GM19372 (cell line): ENCODE measurements around the gene LINGO1.

Experiments used
- ATAC-seq: cut with Tn5 transposase; IDR thresholded peaks from one replicate; pipeline ENCODE4 v1.9.1; 2021; ENCODE audit warnings: mild to moderate bottlenecking, low read depth, moderate library complexity; ENCODE audit not compliant: unreplicated experiment

LINGO1 gene

DNA sequence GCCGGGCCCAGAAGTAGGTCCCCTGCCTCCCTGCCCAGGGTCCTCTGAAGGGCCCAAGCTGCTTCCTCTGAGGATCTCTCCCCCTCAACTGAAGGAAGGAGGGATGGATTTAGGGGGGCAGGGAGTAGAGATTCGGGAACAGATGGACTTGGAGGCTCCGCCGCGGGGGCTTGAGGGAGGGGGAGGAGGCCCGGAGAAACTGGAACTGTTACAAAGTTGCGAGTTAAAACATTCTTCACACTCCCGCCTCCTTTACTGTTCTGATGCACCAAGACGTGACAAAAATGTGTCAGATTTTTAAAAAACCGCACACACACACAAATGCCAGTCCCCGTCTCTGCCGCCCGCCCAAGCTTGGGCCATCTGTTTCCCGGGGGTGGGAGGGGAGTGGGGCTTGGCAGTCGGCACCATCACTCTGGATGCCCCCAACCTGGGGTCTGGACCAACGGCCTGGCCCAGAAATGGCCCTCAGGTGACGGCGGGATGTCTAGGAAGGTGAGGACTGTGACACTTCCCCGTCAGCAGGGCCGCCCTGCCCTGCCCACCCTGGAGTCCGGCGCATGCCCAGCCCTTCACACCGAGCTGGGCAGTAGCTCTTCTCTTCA is 25.0 kb upstream of the LINGO1 start:
- ATAC-seq, result no peak

DNA sequence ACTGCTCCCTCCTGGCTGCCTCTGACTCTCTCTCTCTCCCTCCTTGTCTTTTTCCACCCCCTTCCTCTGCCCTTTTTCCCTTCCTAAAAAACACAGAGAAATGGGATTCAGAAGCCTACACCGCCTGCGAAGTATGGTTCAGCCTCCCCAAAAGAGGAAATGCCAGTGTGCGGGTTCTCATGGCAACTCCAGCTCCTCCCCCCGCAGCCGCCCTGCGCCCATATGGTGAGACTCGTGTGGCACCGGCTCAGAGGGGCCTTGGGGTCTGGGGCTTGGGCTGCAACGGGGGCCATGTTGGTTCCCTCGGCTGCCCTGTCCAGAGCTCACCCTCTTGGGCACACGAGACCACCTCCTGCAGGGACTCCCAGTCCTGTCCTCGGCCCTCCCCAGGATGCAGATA is 23.6 kb upstream of the LINGO1 start:
- ATAC-seq, result no peak

DNA sequence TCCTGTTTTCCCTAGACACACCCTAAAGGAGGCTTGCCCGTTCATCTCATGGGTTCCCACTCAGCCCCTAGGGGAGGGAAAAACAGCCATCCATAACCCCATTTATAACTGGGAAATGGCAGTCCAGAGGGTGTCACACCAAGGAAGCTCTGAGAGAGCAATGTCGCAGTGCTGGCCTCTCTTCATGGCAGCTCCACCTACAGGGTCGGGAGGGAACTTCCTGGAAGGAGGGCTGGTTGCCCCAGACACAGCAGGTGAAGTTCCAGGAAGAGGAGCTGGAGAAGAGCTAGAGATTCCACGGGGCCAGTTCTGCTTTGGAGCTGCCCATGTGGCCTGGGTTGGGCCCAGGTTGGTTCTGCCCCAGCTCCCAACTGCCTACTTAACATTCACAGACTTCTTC is 22.3 kb upstream of the LINGO1 start:
- no peak for ATAC-seq

DNA sequence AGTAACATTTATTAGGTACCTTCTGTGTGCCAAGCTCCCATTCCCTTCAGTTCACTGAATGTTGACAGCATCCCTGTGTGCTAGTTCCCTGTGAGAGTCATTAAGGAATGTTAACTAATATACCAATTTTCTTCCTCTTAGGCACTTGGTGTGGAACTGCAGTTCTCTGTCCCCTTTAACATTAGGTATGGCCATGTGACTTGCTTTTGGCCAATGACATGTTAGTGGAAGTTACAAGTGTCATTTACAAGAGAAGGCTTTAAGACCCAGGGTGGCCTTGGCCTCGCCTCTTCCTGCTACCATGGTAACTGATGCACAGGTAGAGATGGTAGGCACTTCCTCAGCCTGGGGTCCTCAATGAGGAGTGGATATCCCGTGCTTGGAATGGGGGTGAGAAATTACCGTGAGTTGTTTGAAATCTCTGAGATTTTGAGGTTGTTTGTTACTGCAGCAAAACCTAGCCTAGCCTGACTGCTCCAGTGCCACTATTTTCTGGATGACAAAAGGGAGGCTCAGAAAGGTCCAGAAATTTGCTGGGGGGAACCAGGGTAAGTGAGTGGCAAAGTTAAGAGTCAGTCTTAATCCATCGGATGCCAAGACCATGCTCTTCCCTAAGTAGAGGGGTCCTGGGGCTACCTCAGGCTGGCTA is 21.2 kb upstream of the LINGO1 start:
- ATAC-seq, result no peak

DNA sequence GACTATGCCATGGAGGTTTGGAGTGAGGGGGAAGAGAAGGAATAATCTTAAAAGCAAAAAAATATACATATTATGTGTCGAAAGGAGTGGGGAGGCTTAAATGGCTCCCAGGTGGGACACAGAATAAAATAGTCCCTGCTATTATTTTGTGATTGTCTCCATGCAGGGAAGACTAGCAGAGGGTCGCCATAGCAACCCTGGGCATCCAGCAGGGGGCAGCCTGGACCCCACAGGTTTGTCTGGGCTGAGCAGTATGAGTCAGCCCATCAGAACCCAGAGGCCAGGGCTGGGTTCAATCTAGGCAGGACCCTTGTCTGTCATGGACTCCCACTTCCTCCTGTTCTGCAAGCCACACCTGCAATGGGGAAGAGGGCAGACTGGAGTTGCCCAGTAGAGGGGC is 17.6 kb upstream of the LINGO1 start:
- no peak for ATAC-seq

DNA sequence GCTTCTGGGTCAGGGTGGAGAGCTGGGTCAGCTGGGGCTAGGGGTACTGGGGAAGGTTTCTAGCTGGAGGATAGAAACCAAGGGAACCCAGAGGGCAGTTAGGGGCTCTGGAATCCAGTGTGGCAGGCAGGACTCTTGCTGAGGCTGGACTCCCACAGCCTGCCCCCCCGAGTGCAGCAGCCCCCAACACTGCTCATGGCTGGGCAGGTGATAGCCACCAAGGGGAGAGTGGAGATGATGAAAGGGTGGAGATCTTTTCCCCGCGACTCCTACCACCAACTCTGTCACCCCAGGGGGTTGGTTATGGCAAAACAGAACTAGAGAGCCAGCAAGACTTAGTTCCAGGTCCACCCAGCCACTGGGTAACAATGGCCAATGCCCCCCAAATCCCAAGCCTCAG is 16.9 kb upstream of the LINGO1 start:
- ATAC-seq, result no peak

DNA sequence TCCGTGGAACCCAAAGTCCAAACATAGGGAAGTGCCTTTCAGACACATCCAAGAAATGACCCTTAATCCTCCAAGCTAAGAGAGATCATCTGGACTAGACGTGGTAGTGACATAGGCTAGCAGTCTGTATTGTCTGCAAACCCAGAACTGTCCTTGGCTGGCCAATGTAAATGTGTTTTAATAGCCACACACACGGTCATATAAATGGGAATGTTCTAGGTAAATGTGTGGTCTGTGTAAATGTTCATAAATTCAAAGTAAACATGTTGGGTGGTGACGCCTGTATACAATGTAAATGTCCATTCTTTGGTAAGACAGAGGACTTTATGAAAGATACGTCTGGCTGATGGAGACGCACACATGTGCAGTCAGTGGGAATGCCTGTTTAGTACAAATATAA is 16.3 kb upstream of the LINGO1 start:
- ATAC-seq, result no peak

DNA sequence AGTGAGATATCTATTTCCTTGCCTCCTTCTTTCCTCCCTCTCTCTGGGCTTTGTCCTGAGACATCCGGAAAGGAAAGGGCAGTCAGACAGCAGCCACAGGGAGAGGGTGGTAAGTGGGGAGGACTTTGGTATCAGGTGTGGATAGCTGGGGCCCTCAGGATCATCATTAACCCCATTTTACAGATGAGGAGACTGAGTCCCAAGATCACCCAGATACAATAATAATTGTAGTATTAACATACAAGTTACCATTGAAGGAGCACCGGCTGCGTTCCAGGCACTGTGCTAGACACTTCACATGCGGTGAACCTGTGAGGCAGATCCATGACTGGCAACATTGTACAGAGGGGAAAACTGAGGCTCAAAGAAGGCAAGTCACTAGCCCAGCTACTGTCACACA is 15.2 kb upstream of the LINGO1 start:
- no peak for ATAC-seq

DNA sequence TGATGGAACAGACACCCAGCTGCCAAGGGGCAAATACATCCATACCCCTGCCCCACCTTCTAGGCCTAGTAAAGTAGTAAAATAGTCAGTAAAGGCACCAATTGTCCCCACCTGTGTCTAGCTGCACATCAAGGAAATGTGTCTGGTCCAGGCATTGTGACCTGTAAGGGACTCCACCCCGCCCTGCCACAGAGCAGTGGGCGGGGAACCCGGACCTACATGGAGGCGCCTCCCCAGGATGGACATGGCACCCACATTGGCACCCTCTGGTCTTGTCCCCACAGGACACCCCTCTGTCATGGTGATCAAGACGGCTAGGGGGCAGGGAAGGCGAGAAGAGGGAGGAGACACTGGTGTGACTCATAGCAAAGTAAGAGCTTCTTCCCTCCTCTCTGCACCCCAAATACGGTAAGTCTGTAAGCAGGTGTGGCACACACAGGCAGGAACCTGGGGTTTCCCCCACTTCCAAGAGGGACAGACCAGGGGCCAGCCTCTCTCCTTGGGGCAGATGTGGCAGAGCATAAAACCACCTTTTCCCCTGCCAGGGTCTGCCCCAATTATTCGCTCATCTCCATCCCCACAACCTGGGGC is 13.5 kb upstream of the LINGO1 start:
- no peak for ATAC-seq

DNA sequence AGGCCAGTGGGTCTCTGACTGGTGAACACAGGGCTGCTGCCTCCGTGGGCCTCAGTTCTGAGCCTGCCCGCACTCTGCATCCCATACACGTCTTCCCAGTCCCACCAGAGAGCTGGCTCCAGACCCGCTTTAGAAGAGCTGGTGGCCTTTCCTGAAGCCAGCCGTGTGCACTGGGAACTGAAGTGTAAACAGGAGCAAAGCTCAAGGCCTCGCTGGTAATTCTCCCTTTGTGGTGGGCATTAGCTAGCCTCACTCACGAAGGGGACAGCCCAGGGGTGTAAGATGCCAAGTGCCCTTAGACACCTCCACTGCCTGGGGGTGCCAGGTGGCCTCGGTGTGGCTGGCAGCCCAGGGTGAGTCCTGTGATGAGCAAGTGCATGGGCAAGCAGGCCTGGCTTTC is 12.9 kb upstream of the LINGO1 start:
- no peak for ATAC-seq

DNA sequence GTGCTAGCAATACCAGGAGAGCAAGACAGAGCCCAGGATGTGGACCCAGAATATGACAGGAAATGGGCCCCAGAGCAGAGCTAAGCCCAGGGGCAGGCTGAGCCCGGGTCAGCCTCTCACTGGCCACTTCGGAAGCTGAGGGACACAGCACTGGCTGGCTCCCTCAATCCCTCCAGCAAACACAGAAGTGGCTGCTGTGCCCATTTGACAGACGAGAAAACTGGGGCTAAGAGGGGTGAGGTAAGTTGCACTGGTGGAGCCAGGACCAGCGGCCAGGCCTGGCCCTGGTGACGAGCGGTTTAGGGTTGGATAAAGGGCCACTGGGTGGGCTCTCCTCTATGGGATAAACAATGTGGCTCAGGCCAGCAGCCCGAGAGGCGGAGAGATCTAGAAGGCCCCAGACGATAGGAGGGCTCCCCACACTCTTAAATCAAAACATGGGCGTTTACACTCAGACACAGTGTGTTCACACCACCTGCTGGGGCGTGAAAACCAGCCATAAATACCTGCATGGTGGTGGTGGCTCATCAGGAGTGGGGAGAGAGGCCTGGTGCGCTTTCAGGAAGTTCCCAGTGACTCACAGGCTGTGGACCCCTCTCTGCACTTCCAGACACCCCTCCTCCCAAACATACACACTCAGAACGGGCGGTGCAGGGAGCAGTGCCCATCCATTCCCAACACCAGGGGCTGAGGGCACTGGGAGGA is 12.0 kb upstream of the LINGO1 start:
- no peak for ATAC-seq

DNA sequence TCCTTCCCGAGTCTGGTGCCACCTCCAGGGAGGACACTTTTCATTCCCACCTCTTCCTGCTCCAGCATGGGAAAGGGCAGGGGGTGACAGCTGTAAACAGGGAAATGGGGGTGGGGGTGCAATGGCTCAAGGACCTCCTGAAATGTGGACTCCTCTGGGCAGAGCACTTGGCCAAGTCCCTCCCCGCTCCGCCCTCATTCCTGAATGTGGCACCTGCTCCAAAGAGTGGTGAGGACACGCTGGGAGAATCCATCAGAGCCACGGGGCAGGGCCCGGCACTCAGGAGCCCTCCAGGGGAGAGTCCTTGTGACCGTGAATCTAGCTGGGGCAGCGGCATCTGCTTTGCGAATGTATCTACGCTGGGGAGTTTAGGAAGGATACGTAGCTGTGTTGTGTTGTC is 11.1 kb upstream of the LINGO1 start:
- ATAC-seq, result no peak

DNA sequence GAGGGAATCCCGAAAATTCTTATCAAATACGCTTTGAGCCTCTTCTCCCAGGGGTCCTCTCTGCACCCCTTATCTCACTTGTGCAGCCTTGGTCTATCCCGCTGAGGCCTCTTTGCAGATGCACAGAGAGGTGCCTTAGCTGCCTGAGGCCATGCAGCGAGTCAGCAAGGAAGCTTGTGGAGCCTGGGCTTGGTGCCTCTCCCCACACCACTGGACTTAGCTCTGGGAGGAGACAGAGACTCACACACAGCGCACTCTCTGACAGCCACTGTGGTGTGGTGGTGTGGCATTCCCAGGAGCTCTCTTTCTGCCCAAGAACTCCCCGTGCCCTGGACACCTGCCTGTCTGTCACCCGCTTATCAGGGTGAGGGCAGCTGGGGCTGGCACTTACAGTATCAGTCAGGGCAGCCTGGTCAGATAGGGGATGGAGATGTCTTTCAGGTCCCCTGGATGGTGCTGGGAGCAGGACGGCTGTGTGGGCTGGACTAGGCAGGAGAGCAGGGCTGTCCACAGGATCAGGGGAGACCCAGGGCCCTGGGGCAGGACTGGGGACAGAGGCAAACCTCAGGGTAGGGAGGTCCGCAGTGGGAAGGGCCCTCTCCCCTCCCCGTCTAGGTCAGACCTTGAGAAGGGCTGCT is 10.2 kb upstream of the LINGO1 start:
- ATAC-seq, result no peak

DNA sequence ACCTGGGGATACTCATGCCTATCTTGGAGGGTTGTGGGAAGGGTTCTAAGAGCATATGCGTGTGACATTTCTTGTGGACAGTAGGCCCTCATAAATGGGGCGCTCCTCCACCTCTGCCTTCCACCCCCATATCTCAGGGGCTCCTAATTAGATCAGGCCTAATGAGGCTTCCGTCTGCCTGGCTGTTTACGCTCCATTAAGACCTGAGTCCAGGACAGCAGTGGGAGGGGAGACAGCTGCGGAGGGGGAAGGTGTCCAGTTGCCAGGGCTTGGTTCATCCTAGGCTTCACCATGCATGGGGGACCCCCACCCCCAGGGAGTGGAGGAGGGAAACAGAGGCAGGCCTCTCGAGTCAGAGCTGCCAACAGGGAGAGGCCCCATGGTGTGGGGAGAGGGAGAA is 9.3 kb upstream of the LINGO1 start:
- no peak for ATAC-seq

DNA sequence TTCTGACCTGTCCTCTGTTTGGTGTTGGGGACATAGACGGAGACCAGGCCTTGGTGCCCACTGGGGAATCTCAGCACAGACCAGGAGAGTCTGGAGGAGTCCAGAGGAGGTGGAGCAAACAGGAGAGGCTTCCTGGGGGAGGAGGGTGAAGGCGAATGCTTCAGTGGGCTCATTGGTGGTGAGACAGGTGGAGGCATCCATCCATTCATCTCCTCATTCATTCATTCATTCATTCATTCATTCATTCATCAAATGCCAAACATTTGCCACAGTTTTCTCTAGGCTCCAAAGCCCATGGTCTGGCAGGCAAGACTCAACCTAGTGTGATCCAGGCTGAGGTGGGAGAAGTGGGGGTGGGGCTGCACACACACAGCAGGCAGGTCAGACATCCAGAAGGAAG is 7.9 kb upstream of the LINGO1 start:
- ATAC-seq, result no peak

DNA sequence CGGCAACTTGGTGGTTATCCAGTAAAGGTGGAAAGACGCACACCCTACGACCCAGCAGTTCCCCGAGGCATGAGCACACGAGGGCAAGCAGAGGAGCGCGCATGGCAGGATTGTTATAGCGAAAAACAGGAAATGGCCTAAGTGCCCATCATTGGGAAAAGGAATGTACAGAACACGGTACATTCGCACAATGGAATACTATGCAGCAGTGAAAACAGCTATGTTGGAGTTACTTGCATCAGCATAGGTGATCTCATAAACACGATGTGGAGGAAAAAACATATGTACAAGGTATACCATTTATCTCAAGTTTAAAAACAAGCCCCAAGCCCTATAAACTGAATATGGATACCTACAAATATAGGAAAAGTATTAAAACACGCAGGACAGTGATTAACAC is 6.7 kb upstream of the LINGO1 start:
- no peak for ATAC-seq

DNA sequence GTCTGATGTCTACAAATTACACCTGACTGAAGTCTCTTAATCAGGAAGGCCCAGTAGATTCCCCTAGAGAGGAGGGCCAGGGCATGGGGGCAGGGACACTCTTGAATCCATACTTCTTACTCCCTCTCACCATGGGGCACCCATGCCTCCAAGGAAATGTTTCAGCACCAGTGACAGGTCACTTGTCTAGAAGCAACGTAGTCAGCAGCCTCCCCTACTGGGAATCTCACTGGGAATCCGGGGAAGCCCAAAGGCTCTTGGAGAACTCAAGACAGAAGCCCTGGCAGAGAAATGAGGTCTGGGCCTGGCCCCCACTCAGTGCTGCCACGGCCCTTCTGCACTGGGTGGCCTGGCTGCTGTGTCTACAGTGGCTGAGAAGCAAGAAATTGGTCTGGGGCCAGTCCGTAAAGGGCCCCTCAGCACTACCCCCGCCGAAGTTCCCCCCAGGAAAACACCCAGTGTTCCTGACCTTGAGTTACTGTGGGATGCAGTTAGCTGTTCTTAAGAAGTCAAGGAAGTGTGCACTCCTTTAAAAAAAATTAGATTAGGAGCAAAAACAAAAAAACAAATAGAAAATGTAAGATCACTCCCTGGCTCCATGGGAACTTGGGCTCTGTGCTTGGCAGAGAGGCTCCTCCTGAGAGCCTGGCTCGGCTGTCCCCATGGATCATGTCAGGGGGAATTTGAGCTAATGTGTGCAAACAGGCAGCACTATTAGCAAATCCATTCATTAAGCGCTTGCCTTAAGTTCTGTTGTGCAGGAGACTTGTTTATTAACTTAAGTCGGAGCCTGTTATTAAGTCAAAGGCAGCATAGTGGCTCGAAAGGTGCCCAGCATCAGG is 5.4 kb upstream of the LINGO1 start:
- no peak for ATAC-seq

DNA sequence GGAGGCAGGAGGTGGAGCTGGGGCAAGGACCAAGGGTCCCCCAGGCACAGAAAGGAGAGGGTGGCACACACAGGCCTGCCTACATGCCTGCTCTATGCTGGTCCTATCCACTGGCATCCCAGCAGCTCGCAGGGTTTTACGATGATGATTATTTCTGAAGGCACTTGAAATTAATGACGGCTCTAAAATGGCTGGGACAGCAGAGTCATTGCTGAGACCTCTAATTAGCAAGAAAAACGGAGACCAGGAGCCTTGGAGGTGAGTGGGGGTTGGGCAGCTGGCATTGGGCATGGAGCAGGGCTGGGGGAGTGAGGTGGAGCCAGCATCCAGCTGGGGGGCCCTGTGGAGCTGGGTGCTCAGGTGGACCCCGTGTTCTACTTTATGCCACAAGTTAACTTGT is 3.5 kb upstream of the LINGO1 start:
- no peak for ATAC-seq

DNA sequence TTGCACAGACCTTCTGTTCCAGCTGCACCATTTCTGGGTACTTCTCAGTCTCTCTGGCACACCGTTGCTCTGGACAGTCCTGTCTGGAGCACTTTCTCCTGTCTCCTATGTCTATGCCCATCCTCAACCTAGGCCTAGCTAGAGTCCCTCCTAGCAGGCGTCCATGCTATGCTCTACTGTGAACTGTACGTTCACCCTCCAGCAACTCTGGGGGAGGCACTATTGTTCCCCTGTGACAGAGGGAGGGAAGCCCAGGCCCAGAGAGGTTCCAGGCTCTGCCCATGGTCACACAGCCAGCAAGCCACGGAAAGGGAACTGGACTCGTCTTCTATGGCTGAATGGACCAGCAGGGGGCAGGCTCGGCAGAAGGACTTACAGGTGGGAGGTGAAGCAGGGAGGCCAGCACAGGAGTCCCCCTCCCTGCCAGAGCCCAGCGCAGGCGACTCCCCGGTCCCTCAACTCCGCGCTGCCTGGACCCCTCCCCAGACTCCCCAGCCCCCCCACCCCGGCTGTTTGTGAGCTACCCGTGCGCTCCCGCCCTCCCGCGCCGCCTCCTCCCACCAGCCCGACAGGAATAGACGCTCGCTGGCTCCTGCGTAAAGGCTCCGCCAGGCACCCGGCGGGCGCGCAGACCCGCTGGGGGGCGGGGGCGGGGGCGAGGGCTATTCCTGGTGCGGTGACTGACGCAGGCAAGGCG is 1.7 kb upstream of the LINGO1 start:
- ATAC-seq, result no peak

DNA sequence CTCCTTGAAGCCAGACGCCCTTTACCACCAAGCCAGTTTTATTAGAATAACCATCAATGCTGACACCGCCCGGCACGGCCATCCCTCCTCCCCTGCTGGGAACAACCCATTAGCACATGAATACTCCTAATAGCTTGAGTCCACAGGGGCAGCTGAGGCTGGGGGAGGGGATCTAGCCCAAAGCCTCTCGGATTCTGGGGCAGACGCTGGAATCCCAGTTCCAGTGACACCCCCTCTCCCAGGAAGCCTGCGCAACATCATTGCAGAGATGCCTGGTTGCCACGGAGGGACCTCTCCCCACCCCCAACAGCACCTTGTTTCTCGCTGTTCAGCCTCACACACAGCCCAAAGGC is 1.2 kb upstream of the LINGO1 start:
- no peak for ATAC-seq
